SH-SY5Y (cell line): ENCODE data around the gene RCAN2.

Experiments used
- GATA2 ChIP-seq: IDR thresholded peaks from 2 replicates; pipeline ENCODE4 v1.6.1; 2011; ENCODE audit warnings: mild to moderate bottlenecking, low read depth, low read length
- GATA3 ChIP-seq: IDR thresholded peaks from 2 replicates; pipeline ENCODE4 v1.6.1; 2011; ENCODE audit warnings: low read depth, mild to moderate bottlenecking, low read length, moderate library complexity

GRCh38 chr6:46254946-46255345, 236.3 kb downstream of the RCAN2 start:
- TF ChIP-seq GATA2, result no peak
- TF ChIP-seq GATA3, result no peak
